Myocyte (in vitro differentiated cells): Measurements from ENCODE around the gene TXN. TPM values are rescaled to one million over a fixed set of nuclear protein-coding genes. Genes with fewer than 3 reads are reported as not detected.
"Not testable (repeated sequence)": the region's sequence is repeated elsewhere in the genome, so short reads cannot be mapped to it uniquely, and the experiment has no call there.

Source experiments
- DNase-seq: peaks from one replicate; pipeline ENCODE4 v3.0.0-alpha.2; 2012; ENCODE audit warnings: low read depth
- total RNA-seq: library from RNA; depleted of rRNA; stranded (reverse); fragments of >200 nt; gene quantifications from 2 replicates; pipeline ENCODE4 v1.2.3, GENCODE V29; 2014

Gene TXN
- total RNA-seq, 1 donor from 2014 or later: 110 TPM

- no peak for DNase-seq
These were observed 1.6 kb upstream of the TXN start for GRCh38 chr9:110257956-110258355.

- DNase-seq: no peak
These were observed 962 bp upstream of the TXN start for GRCh38 chr9:110257097-110257841.

- DNase-seq: peak; percentile 64
These were observed 586 bp downstream of the TXN start for GRCh38 chr9:110255463-110256379.

GRCh38 chr9:110255034-110255462 lies 1.3 kb downstream of the TXN start:
- DNase-seq: no peak

- no peak for DNase-seq
These were observed 1.8 kb downstream of the TXN start for GRCh38 chr9:110254500-110254899.

GRCh38 chr9:110252509-110253139 lies 3.7 kb downstream of the TXN start:
- DNase-seq: no peak

- DNase-seq: not testable (repeated sequence)
These were observed 4.5 kb downstream of the TXN start for GRCh38 chr9:110251770-110252169.

- DNase-seq: no peak
These were observed 5.1 kb downstream of the TXN start for GRCh38 chr9:110251212-110251611.

GRCh38 chr9:110249603-110250002 lies 6.7 kb downstream of the TXN start:
- DNase-seq: no peak

- DNase-seq: no peak
These were observed 7.9 kb downstream of the TXN start for GRCh38 chr9:110248361-110248760.

- DNase-seq: no peak
These were observed 10.1 kb downstream of the TXN start for GRCh38 chr9:110246214-110246613.

GRCh38 chr9:110244616-110245015 lies 11.7 kb downstream of the TXN start:
- DNase-seq: no peak

- no peak for DNase-seq
These were observed 14.4 kb downstream of the TXN start for GRCh38 chr9:110241858-110242321.

- DNase-seq: no peak
These were observed 14.9 kb downstream of the TXN start for GRCh38 chr9:110241260-110241857.

- no peak for DNase-seq
These were observed 16.1 kb downstream of the TXN start for GRCh38 chr9:110240198-110240597.

- DNase-seq: peak; percentile 40
These were observed 28.0 kb downstream of the TXN start for GRCh38 chr9:110228321-110228720.

GRCh38 chr9:110224583-110224982 lies 31.7 kb downstream of the TXN start:
- DNase-seq: no peak

GRCh38 chr9:110220809-110221208 lies 35.5 kb downstream of the TXN start:
- no peak for DNase-seq

GRCh38 chr9:110217656-110218099 lies 38.6 kb downstream of the TXN start:
- peak; percentile 53 for DNase-seq

- no peak for DNase-seq
These were observed 41.5 kb downstream of the TXN start for GRCh38 chr9:110214586-110215355.
